OCI-LY7 (cell line): ENCODE results near the gene FAM53C. TPM values are rescaled to one million over a fixed set of nuclear protein-coding genes. Genes with fewer than 3 reads are reported as not detected.

Source experiments
- BruUV-seq: library from RNA; stranded (reverse); fragments of 400-500 nt; replicated peaks from 2 replicates; lab custom pipeline; 2021; lab: Mats Ljungman, UMichigan
- CTCF ChIA-PET: fragments of 300-600 bp; sonication (Branson Sonifier 250); formaldehyde crosslinking; loops from one replicate; lab custom pipeline; 2022; ENCODE audit warnings: antibody characterized with exemption; ENCODE audit not compliant: unreplicated experiment; lab: Charles Lee
- POLR2A ChIA-PET: fragments of 300-600 bp; sonication (Branson Sonifier 250); formaldehyde crosslinking; loops from one replicate; lab custom pipeline; 2022; ENCODE audit warnings: antibody characterized with exemption; lab: Charles Lee
- DNase-seq: peaks from one replicate; pipeline ENCODE4 v3.0.0-alpha.2; 2015; ENCODE audit warnings: low spot score
- H2AFZ ChIP-seq: fragments of 200-600 bp; sonication (generic), shearing (Covaris generic); 2 replicates; pipeline ENCODE4 v1.6.1; 2014; ENCODE audit warnings: mild to moderate bottlenecking, antibody characterized with exemption, low read length, moderate library complexity
- H3K27ac ChIP-seq: fragments of 200-600 bp; sonication (generic); 2 replicates; pipeline ENCODE4 v1.5.1; 2014; ENCODE audit warnings: mixed run types, low read depth, mild to moderate bottlenecking, moderate library complexity, low read length, inconsistent platforms; ENCODE audit not compliant: poor library complexity, severe bottlenecking
- H3K36me3 ChIP-seq: fragments of 200-600 bp; sonication (generic); 2 replicates; pipeline ENCODE4 v1.6.1; 2014; ENCODE audit warnings: mild to moderate bottlenecking, antibody characterized with exemption, low read length, moderate library complexity, mixed read lengths; ENCODE audit not compliant: insufficient read depth
- H3K4me1 ChIP-seq: fragments of 200-600 bp; sonication (generic); 2 replicates; pipeline ENCODE4 v1.5.1; 2014; ENCODE audit warnings: mild to moderate bottlenecking, low read length; ENCODE audit not compliant: insufficient read depth, poor library complexity, severe bottlenecking
- H3K4me2 ChIP-seq: fragments of 200-600 bp; sonication (generic); 2 replicates; pipeline ENCODE4 v1.6.1; 2014; ENCODE audit warnings: mild to moderate bottlenecking, low read length
- H3K4me3 ChIP-seq: fragments of 200-600 bp; sonication (generic); 2 replicates; pipeline ENCODE4 v1.5.1; 2014; ENCODE audit warnings: mild to moderate bottlenecking, low read depth, low read length; ENCODE audit not compliant: poor library complexity, severe bottlenecking
- H3K79me2 ChIP-seq: fragments of 200-600 bp; sonication (generic); 2 replicates; pipeline ENCODE4 v1.6.1; 2016; ENCODE audit warnings: low read depth, mild to moderate bottlenecking, low read length, moderate library complexity, mixed read lengths; ENCODE audit not compliant: insufficient read depth
- H3K9me2 ChIP-seq: fragments of 200-600 bp; sonication (generic); 2 replicates; pipeline ENCODE4 v1.6.1; 2016; ENCODE audit warnings: mild to moderate bottlenecking, low read length, mixed read lengths; ENCODE audit not compliant: insufficient read depth
- H3K9me3 ChIP-seq: fragments of 200-600 bp; sonication (generic); 2 replicates; pipeline ENCODE4 v1.6.1; 2014; ENCODE audit warnings: mild to moderate bottlenecking, mixed run types, low read length, mixed read lengths
- H4K20me1 ChIP-seq: fragments of 200-600 bp; sonication (generic); 2 replicates; pipeline ENCODE4 v1.6.1; 2014; ENCODE audit warnings: mild to moderate bottlenecking, antibody characterized with exemption, low read length, moderate library complexity, mixed read lengths; ENCODE audit not compliant: insufficient read depth
- EZH2phosphoT487 ChIP-seq: fragments of 200-600 bp; sonication (generic); IDR thresholded peaks from 2 replicates; pipeline ENCODE4 v1.6.1; 2018; ENCODE audit warnings: low read depth, borderline replicate concordance, mild to moderate bottlenecking, mixed run types, antibody characterized with exemption, low read length, moderate library complexity, mixed read lengths
- intact Hi-C: fragments of 100-400 bp; cut with micrococcal nuclease; formaldehyde crosslinking; loops from one replicate; pipeline ENCODE4 v1.10.0; 2022; ENCODE audit not compliant: unreplicated experiment
- total RNA-seq, 2 experiments: library from RNA; depleted of rRNA in 1 of 2; stranded (reverse); fragments of >200 nt in 1 of 2; shearing (Covaris generic) in 1 of 2; gene quantifications; 2 replicates each; pipeline ENCODE4 v1.2.3, GENCODE V29; 2014 to 2022
- TF ChIP-seq, protein P1 (sequence below): fragments of 200-600 bp; sonication (generic); conservative IDR thresholded peaks from 2 replicates; pipeline ENCODE4 v1.5.1; 2014; ENCODE audit warnings: mild to moderate bottlenecking, antibody characterized with exemption, low read length, moderate library complexity, mixed read lengths

Gene FAM53C
- total RNA-seq, 2 experiments from 2014 or later: 42.3 to 46.5 TPM

DNA sequence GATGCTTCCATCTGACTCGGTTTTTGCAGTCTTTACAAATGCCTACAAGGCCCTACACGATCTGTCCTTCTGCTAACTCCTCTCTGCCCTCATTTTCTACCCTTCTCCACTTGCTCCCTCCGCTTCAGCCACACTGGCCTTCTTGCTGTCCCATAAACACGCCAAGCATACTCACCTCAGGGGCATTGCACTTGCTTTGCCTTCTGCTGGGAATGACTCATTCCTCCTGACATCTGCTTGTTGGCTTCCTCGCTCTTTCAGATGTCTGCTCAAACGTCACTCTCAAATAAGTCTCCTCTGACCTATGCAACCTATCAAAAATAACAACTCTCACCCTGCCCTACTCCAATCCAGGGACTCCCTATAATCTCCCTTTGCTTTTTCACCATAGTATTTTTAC is 34.7 kb upstream of the FAM53C start:
- Histone ChIP-seq H2AFZ (no peak overlapping the region), H3K4me3 (no peak overlapping the region), H3K36me3 (peaks cover 4% of the 10 kb centered on the region), H3K9me3 (no peaks in the 10 kb centered on the region), H3K79me2 (no peaks in the 10 kb centered on the region), H3K4me2 (no peak overlapping the region), H3K4me1 (no peaks in the 10 kb centered on the region), H3K27ac (no peak overlapping the region), H3K9me2 (no peaks in the 10 kb centered on the region), H4K20me1 (no peaks in the 10 kb centered on the region)
- POLR2A ChIA-PET: interaction anchor here (0.6 kb wide), 1 partner anchor 202 kb away, joined by 5 read pairs; no protein-coding TSS in a partner anchor
- DNase-seq: no peak
- TF ChIP-seq, protein P1, sequence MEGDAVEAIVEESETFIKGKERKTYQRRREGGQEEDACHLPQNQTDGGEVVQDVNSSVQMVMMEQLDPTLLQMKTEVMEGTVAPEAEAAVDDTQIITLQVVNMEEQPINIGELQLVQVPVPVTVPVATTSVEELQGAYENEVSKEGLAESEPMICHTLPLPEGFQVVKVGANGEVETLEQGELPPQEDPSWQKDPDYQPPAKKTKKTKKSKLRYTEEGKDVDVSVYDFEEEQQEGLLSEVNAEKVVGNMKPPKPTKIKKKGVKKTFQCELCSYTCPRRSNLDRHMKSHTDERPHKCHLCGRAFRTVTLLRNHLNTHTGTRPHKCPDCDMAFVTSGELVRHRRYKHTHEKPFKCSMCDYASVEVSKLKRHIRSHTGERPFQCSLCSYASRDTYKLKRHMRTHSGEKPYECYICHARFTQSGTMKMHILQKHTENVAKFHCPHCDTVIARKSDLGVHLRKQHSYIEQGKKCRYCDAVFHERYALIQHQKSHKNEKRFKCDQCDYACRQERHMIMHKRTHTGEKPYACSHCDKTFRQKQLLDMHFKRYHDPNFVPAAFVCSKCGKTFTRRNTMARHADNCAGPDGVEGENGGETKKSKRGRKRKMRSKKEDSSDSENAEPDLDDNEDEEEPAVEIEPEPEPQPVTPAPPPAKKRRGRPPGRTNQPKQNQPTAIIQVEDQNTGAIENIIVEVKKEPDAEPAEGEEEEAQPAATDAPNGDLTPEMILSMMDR: no peak
- TF ChIP-seq EZH2phosphoT487: no peak
- BruUV-seq: no TSS peak
- intact Hi-C loops: no loop called here
- CTCF ChIA-PET: interaction anchor here (0.7 kb wide), 1 partner anchor 49 kb away, joined by 6 read pairs; the partner anchor contains the start of gene KDM3B

DNA sequence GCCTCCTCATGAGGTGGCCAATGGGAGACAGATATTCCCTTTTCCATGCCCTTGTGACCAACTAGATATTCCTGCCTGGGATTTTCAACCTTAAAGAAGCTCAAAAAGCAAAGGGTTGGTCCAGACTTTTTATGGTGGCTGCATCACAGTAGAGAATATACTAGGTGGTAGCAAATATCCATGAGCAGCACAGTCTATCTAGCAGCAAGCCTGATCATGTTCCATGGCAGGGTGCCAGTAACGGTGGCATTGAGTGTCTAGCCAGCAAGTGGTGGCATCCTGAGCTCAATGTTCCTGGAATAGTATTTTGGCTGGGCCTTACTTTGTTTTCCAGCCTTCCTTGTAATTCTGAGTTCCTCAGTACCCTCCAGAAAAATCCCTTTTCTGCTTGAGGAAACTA is 32.3 kb upstream of the FAM53C start:
- ChIA-PET CTCF (no interaction called here), POLR2A (interaction anchor here (0.8 kb wide), 1 partner anchor 11 kb away, joined by 4 read pairs; no protein-coding TSS in a partner anchor)
- no peak for TF ChIP-seq EZH2phosphoT487
- TF ChIP-seq, protein P1: no peak
- Histone ChIP-seq H3K79me2 (no peaks in the 10 kb centered on the region), H2AFZ (no peak overlapping the region), H3K9me2 (no peaks in the 10 kb centered on the region), H4K20me1 (no peaks in the 10 kb centered on the region), H3K9me3 (no peaks in the 10 kb centered on the region), H3K27ac (no peak overlapping the region), H3K4me1 (no peaks in the 10 kb centered on the region), H3K4me2 (no peak overlapping the region), H3K4me3 (no peak overlapping the region), H3K36me3 (no peaks in the 10 kb centered on the region; the same call in 1 of the 2 replicates)
- intact Hi-C loops: no loop called here
- no peak for DNase-seq
- BruUV-seq: no TSS peak

DNA sequence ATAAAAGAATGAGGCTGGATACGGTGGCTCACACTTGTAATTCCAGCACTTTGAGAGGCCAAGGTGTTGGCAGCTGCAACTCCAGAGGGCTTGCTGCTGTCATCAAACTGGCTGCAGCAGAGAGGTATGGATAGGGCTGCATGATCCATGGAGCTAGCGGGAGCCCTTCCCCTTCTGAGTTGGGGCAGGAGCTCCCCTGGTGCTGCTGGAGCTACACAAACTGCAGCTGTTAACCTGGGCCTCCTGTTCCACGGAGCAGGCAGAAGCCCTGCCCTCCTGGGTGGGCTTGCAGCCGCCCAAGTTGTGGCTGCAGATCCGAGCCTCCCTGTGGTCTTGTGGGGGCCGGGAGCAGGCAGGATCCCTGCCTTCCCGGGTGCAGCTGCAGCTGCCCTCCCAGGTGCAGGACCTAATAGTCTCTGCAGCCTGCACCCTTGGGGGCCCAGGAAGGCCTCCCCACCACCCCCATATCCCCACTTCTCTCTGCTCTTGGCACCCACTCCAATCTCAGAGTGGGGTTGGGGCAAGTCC is 22.3 kb upstream of the FAM53C start:
- CTCF ChIA-PET: no interaction called here

More for the DNA sequence above, 22.3 kb upstream of the FAM53C start:
- no peaks in the 10 kb centered on the region for H3K4me1 ChIP-seq
- peaks cover 58% of the 10 kb centered on the region for H3K36me3 ChIP-seq
- POLR2A ChIA-PET: no interaction called here
- DNase-seq: no peak
- no peaks in the 10 kb centered on the region for H3K9me3 ChIP-seq
- no peak overlapping the region for H3K27ac ChIP-seq
- no peaks in the 10 kb centered on the region for H3K9me2 ChIP-seq
- H2AFZ ChIP-seq: no peak overlapping the region
- no peaks in the 10 kb centered on the region for H3K79me2 ChIP-seq
- BruUV-seq: no TSS peak
- TF ChIP-seq EZH2phosphoT487: no peak
- TF ChIP-seq, protein P1: no peak
- H3K4me3 ChIP-seq: no peak overlapping the region
- intact Hi-C loops: no loop called here
- H3K4me2 ChIP-seq: no peak overlapping the region
- H4K20me1 ChIP-seq: no peaks in the 10 kb centered on the region
